Heart left ventricle (tissue), 16 donors: ENCODE data around the gene CELF5. TPM values are rescaled to one million over a fixed set of nuclear protein-coding genes. Genes with fewer than 3 reads are reported as not detected.

ENCODE experiments used
- ATAC-seq, 4 donors: fragments of 200-7000 bp; cut with Tn5 transposase; one replicate each; pipeline ENCODE4 v1.9.1; 2020 to 2022; ENCODE audit warnings: moderate library complexity in 4 of 4, mild to moderate bottlenecking in 3 of 4, moderate number of reproducible peaks in 1 of 4
- DNase-seq, 5 donors: peaks; one replicate each; pipeline ENCODE4 v3.0.0-alpha.2; 2020
- H3K27ac ChIP-seq, 12 donors: fragments of 200-600 bp; sonication (generic) in 4 of 12; one replicate each; pipeline versions ENCODE4 v1.5.0 to v1.8.0; 2016 to 2022; ENCODE audit warnings: mild to moderate bottlenecking in 2 of 12
- H3K27me3 ChIP-seq, 9 donors: fragments of 200-600 bp; sonication (generic) in 2 of 9; one replicate each; pipeline versions ENCODE4 v1.5.1 to v1.8.0; 2016 to 2022; ENCODE audit warnings: mild to moderate bottlenecking in 3 of 9
- H3K36me3 ChIP-seq, 9 donors: fragments of 200-600 bp; sonication (generic) in 2 of 9; one replicate each; pipeline versions ENCODE4 v1.5.0 to v1.8.0; 2018 to 2022; ENCODE audit warnings: mild to moderate bottlenecking in 2 of 9
- H3K4me1 ChIP-seq, 12 donors: fragments of 200-600 bp; sonication (generic) in 4 of 12; one replicate each; pipeline versions ENCODE4 v1.5.0 to v1.8.0; 2016 to 2022; ENCODE audit warnings: mild to moderate bottlenecking in 3 of 12
- H3K4me3 ChIP-seq, 12 donors: fragments of 200-600 bp; sonication (generic) in 4 of 12; one replicate each; pipeline versions ENCODE4 v1.5.0 to v1.8.0; 2017 to 2022; ENCODE audit warnings: mild to moderate bottlenecking in 9 of 12, moderate library complexity in 4 of 12
- H3K9me3 ChIP-seq, 12 donors: fragments of 200-600 bp; sonication (generic) in 4 of 12; one replicate each; pipeline versions ENCODE4 v1.5.0 to v1.8.0; 2016 to 2022; ENCODE audit warnings: mild to moderate bottlenecking in 1 of 12
- CTCF ChIP-seq, 12 donors: fragments of 200-600 bp; sonication (generic) in 4 of 12; IDR thresholded peaks; one replicate each; pipeline versions ENCODE4 v1.5.0 to v1.8.0; 2018 to 2022; ENCODE audit warnings: antibody characterized with exemption in 12 of 12, mild to moderate bottlenecking in 5 of 12
- POLR2A ChIP-seq, 2 donors: fragments of 450-650 bp; IDR thresholded peaks; one replicate each; pipeline ENCODE4 v1.6.1; 2017; ENCODE audit warnings: antibody characterized with exemption in 2 of 2, mild to moderate bottlenecking in 2 of 2, moderate library complexity in 2 of 2
- WGBS, 4 donors: extraction: QIAGEN DNeasy Blood & Tissue Kit in 2 of 4; methylation state at CpG; one replicate each; pipeline versions ENCODE4 v1.1.5 to v1.1.7; 2013 to 2018; 5-methylcytosine and 5-hydroxymethylcytosine counted together
- intact Hi-C, 10 donors: fragments of 100-400 bp; cut with DNase I; formaldehyde crosslinking; loops; one replicate each; pipeline versions ENCODE4 v1.11.1 to v1.14.2; 2022
- polyA plus RNA-seq, 2 donors: library from polyadenylated mRNA; stranded (reverse); fragments of 200-250 nt; gene quantifications; one replicate each; pipeline ENCODE4 v1.2.3, GENCODE V29; 2013
- total RNA-seq, 9 donors: library from RNA; depleted of rRNA in 2 of 9; stranded (reverse); fragments of >200 nt in 2 of 9; fragmentation: NEBNext Ultra II Directional in 3 of 9; extraction: Animal tissue kit (Norgen Biotek cat#: 25700) in 3 of 9; gene quantifications; one replicate each; pipeline versions ENCODE4 v1.1.0 to v1.2.4, GENCODE V29; 2016 to 2023
- donor health status: ischemic (EF 13 %, LVEDD 7.1; RV severe dilation, severe dysfunction).
- donor health status: healthy with polysubstance abuse.
- donor health status: DM: no; HTN: yes; CAD: no.
- donor health status: DM: no; HTN: no; CAD: no.
- donor health status: ischemic (EF 25% LVEDD 6.9; RV normal size, moderate dysfunction).
- donor health status: ischemic (EF 25% LVEDD 5.7; RV mildly dilated, moderate dysfunction).
- donor health status: healthy.
- donor health status: DM: yes; HTN: yes; CAD: no.
- donor health status: ischemic (EF 35%, LVEDD 5.7; RV mildly dilated, moderate dysfunction).
- donor health status: nonischemic (EF 11% LVEDD 7.7; RV severe dilation, severe dysfunction).
- donor health status: DM: yes; HTN: yes; CAD: no.
- donor health status: PGD.
- donor health status: ischemic (EF 29% LVEDD 5.4; RV normal size, mild dysfunction).
- donor health status: nonischemic (EF 23%, LVEDD 6.1; RV moderate dilation, normal function).

CELF5 gene
- total and polyA plus RNA-seq, 11 donors, result not detected

- TF ChIP-seq POLR2A (IDR thresholded peaks at IDR 0.05), result no peak
- DNase-seq, result no peak
- H3K4me1 ChIP-seq, result peaks cover 0 to 12% (median 0%) of the 10 kb centered on the region in 12 donors
- peaks cover 12 to 59% (median 35%) of the 10 kb centered on the region in 9 donors for H3K27me3 ChIP-seq
- no peak overlapping the region for H3K27ac ChIP-seq
- no peak for ATAC-seq
- intact Hi-C loops, result loop anchor here in 1 of 10 donors (10.0 kb wide), 1 partner anchor 245 kb away; no protein-coding TSS in a partner anchor
- no peaks in the 10 kb centered on the region for H3K36me3 ChIP-seq
- WGBS, 4 donors, result 39 to 48% (median 45%) methylated on average over 8 to 9 of the region's 9 CpGs
- no peak overlapping the region for H3K4me3 ChIP-seq
- no peaks in the 10 kb centered on the region for H3K9me3 ChIP-seq
These were observed 4.9 kb downstream of the CELF5 start for GRCh38 chr19:3229346-3229743.

GRCh38 chr19:3229888-3230496 is 5.5 kb downstream of the CELF5 start:
- Histone ChIP-seq H3K36me3 (no peaks in the 10 kb centered on the region), H3K9me3 (no peaks in the 10 kb centered on the region), H3K4me1 (peaks cover 0 to 7% (median 0%) of the 10 kb centered on the region in 12 donors), H3K27ac (no peak overlapping the region), H3K27me3 (peaks cover 9 to 59% (median 31%) of the 10 kb centered on the region in 9 donors), H3K4me3 (no peak overlapping the region)
- 79 to 86% (median 84%) methylated on average over 4 of the region's 4 CpGs for WGBS, 4 donors
- ATAC-seq, result no peak
- intact Hi-C loops, result loop anchor here in 1 of 10 donors (10.0 kb wide), 1 partner anchor 245 kb away; no protein-coding TSS in a partner anchor
- no peak for DNase-seq
- no peak for TF ChIP-seq CTCF (IDR thresholded peaks at IDR 0.05)
- TF ChIP-seq POLR2A (IDR thresholded peaks at IDR 0.05), result no peak

GRCh38 chr19:3231288-3231687 is 6.8 kb downstream of the CELF5 start:
- DNase-seq (no peak), ATAC-seq (no peak)
- TF ChIP-seq CTCF (IDR thresholded peaks at IDR 0.05) (no peak), POLR2A (IDR thresholded peaks at IDR 0.05) (no peak)
- Histone ChIP-seq H3K27me3 (peaks cover 3 to 51% (median 19%) of the 10 kb centered on the region in 9 donors), H3K9me3 (no peaks in the 10 kb centered on the region), H3K4me1 (peaks cover 0 to 6% (median 0%) of the 10 kb centered on the region in 12 donors), H3K4me3 (no peak overlapping the region), H3K36me3 (no peaks in the 10 kb centered on the region), H3K27ac (no peak overlapping the region)
- WGBS, 4 donors, result 70 to 97% (median 88%) methylated on average over 1 of the region's 1 CpG
- intact Hi-C loops, result no loop called here

- intact Hi-C loops, result no loop called here
- H3K27me3 ChIP-seq, result peaks cover 3 to 34% (median 16%) of the 10 kb centered on the region in 9 donors
These were observed 8.7 kb downstream of the CELF5 start for GRCh38 chr19:3233116-3233515.

More at GRCh38 chr19:3233116-3233515, 8.7 kb downstream of the CELF5 start:
- DNase-seq (no peak), ATAC-seq (no peak)
- TF ChIP-seq CTCF (IDR thresholded peaks at IDR 0.05) (no peak), POLR2A (IDR thresholded peaks at IDR 0.05) (no peak)
- Histone ChIP-seq H3K36me3 (no peaks in the 10 kb centered on the region), H3K27ac (no peak overlapping the region), H3K4me3 (no peak overlapping the region), H3K4me1 (peaks cover 0 to 6% (median 0%) of the 10 kb centered on the region in 12 donors), H3K9me3 (peaks cover 0 to 1% (median 0%) of the 10 kb centered on the region in 12 donors)
- 77 to 81% (median 80%) methylated on average over 4 of the region's 4 CpGs for WGBS, 4 donors
